ENCODE measurements around the gene EPAS1. TPM values are rescaled to one million over a fixed set of nuclear protein-coding genes. Genes with fewer than 3 reads are reported as not detected.

Gene EPAS1
- total and polyA plus RNA-seq, 2 of the 13 experiments (the other 11 are each of a cell fraction or from before 2014, with no cell fraction given): 47.1 to 182 TPM

GRCh38 chr2:46394649-46395510 lies 97.7 kb downstream of the EPAS1 start (continued):
- TF ChIP-seq ZNF24 (IDR thresholded peaks at IDR 0.05) (no peak), ZNF34 (CRISPR knock-in tag; IDR thresholded peaks at IDR 0.05; ENCODE audit: borderline replicate concordance) (no peak), ZNF317 (CRISPR knock-in tag; IDR thresholded peaks at IDR 0.05) (peak; percentile 95), HDAC2 (CRISPR knock-in tag; IDR thresholded peaks at IDR 0.05) (peak; percentile 97), BCL6 (CRISPR knock-in tag; IDR thresholded peaks at IDR 0.05) (peak; percentile 81), KLF6 (CRISPR knock-in tag; IDR thresholded peaks at IDR 0.05) (no peak; the same call in 1 of the 2 replicates), SCMH1 (CRISPR knock-in tag; IDR thresholded peaks at IDR 0.05; ENCODE audit: borderline replicate concordance) (no peak), NBN (conservative IDR thresholded peaks at IDR 0.05) (no peak), ZBTB2 (CRISPR knock-in tag; IDR thresholded peaks at IDR 0.05; ENCODE audit: low read depth) (no peak), ZNF530 (CRISPR knock-in tag; IDR thresholded peaks at IDR 0.05; ENCODE audit: low read depth) (no peak), E2F2 (CRISPR knock-in tag; IDR thresholded peaks at IDR 0.05; ENCODE audit: borderline replicate concordance) (no peak), ZNF768 (CRISPR knock-in tag; IDR thresholded peaks at IDR 0.05) (no peak), NR2F1 (CRISPR knock-in tag; IDR thresholded peaks at IDR 0.05) (no peak), ATAD3A (CRISPR knock-in tag; IDR thresholded peaks at IDR 0.05) (no peak), POLR2A (IDR thresholded peaks at IDR 0.05; ENCODE audit: insufficient read depth in 1 of 2, low read depth in 2 of 2, low read length in 2 of 2) (no peak), NR2F2 (IDR thresholded peaks at IDR 0.05; ENCODE audit: borderline replicate concordance, low read depth) (peak; percentile 61; the same call in 1 of the 2 replicates), SP2 (CRISPR knock-in tag; IDR thresholded peaks at IDR 0.05) (no peak), ZNF326 (CRISPR knock-in tag; IDR thresholded peaks at IDR 0.05; ENCODE audit: borderline replicate concordance) (no peak), ZFP36 (IDR thresholded peaks at IDR 0.05; ENCODE audit: borderline replicate concordance, low read depth, low read length, partially characterized antibody) (no peak), ARNT2 (CRISPR knock-in tag; IDR thresholded peaks at IDR 0.05; ENCODE audit: low read depth) (0 out of 2 replicates have a peak, but pooled peaks have one; percentile 29), ZNF746 (CRISPR knock-in tag; IDR thresholded peaks at IDR 0.05) (peak; percentile 58; the same call in 1 of the 2 replicates), NPAS2 (CRISPR knock-in tag; IDR thresholded peaks at IDR 0.05; ENCODE audit: borderline replicate concordance) (no peak), YEATS4 (CRISPR knock-in tag; IDR thresholded peaks at IDR 0.05; ENCODE audit: borderline replicate concordance) (peak; percentile 35; the same call in 1 of the 2 replicates), SRY (CRISPR knock-in tag; IDR thresholded peaks at IDR 0.05) (no peak), JUNB (CRISPR knock-in tag; IDR thresholded peaks at IDR 0.05; ENCODE audit: borderline replicate concordance) (no peak), RARA (CRISPR knock-in tag; IDR thresholded peaks at IDR 0.05) (peak; percentile 82), TARDBP (CRISPR knock-in tag; IDR thresholded peaks at IDR 0.05) (peak; percentile 86)
